Fibroblast of mammary gland (primary cell): ENCODE data around the gene SHANK1.

ENCODE experiments used
- DNase-seq: peaks from one replicate; pipeline ENCODE4 v3.0.0-alpha.2; 2010; ENCODE audit warnings: low read depth
- H3K4me3 ChIP-seq: 2 replicates; pipeline ENCODE4 v1.5.1; 2011; ENCODE audit warnings: low read depth, mild to moderate bottlenecking, low read length, moderate library complexity; ENCODE audit not compliant: control insufficient read depth
- CTCF ChIP-seq: conservative IDR thresholded peaks from 2 replicates; pipeline ENCODE4 v1.5.1; 2011; ENCODE audit warnings: low read depth, low read length, inconsistent platforms; ENCODE audit not compliant: control insufficient read depth, insufficient read depth

Gene SHANK1

GRCh38 chr19:50717026-50717723, 2.4 kb downstream of the SHANK1 start:
- no peak for DNase-seq
- TF ChIP-seq CTCF = no peak
- no peak overlapping the region for H3K4me3 ChIP-seq

GRCh38 chr19:50716178-50717025, 3.2 kb downstream of the SHANK1 start:
- no peak overlapping the region for H3K4me3 ChIP-seq
- no peak for DNase-seq

GRCh38 chr19:50713556-50714236, 5.9 kb downstream of the SHANK1 start:
- no peak overlapping the region for H3K4me3 ChIP-seq
- DNase-seq = no peak
- TF ChIP-seq CTCF = no peak

More at GRCh38 chr19:50716178-50717025, 3.2 kb downstream of the SHANK1 start:
- TF ChIP-seq CTCF = no peak

GRCh38 chr19:50712833-50713232, 6.8 kb downstream of the SHANK1 start:
- TF ChIP-seq CTCF = no peak
- DNase-seq = no peak
- H3K4me3 ChIP-seq = no peak overlapping the region

GRCh38 chr19:50711805-50712204, 7.8 kb downstream of the SHANK1 start:
- TF ChIP-seq CTCF = no peak
- DNase-seq = no peak
- H3K4me3 ChIP-seq = no peak overlapping the region

GRCh38 chr19:50711196-50711595, 8.4 kb downstream of the SHANK1 start:
- H3K4me3 ChIP-seq = no peak overlapping the region
- no peak for TF ChIP-seq CTCF
- DNase-seq = no peak
